COLO668 (cell line): ENCODE results near the gene ERC2.
"Not testable (repeated sequence)": the region's sequence is repeated elsewhere in the genome, so short reads cannot be mapped to it uniquely, and the experiment has no call there.

Source experiments
- DNase-seq: peaks from one replicate; lab custom pipeline; 2025; ENCODE audit not compliant: unreplicated experiment; lab: John Stamatoyannopoulos, UW

The ERC2 gene

GRCh38 chr3:56318891-56319290 is 149.4 kb downstream of the ERC2 start:
- no peak for DNase-seq

- no peak for DNase-seq
Measured at GRCh38 chr3:56316944-56317343, 151.3 kb downstream of the ERC2 start.

GRCh38 chr3:56314842-56315241 is 153.4 kb downstream of the ERC2 start:
- no peak for DNase-seq

- DNase-seq = no peak
Measured at GRCh38 chr3:56309465-56309864, 158.8 kb downstream of the ERC2 start.

GRCh38 chr3:56308471-56308870 is 159.8 kb downstream of the ERC2 start:
- no peak for DNase-seq

- DNase-seq = no peak
Measured at GRCh38 chr3:56304069-56304468, 164.2 kb downstream of the ERC2 start.

- no peak for DNase-seq
Measured at GRCh38 chr3:56303487-56303886, 164.8 kb downstream of the ERC2 start.

- DNase-seq = no peak
Measured at GRCh38 chr3:56302417-56302816, 165.8 kb downstream of the ERC2 start.

GRCh38 chr3:56297281-56297840 is 170.9 kb downstream of the ERC2 start:
- DNase-seq = no peak

GRCh38 chr3:56296361-56296760 is 171.9 kb downstream of the ERC2 start:
- no peak for DNase-seq

- DNase-seq = no peak
Measured at GRCh38 chr3:56295161-56295560, 173.1 kb downstream of the ERC2 start.

- no peak for DNase-seq
Measured at GRCh38 chr3:56294286-56294685, 174.0 kb downstream of the ERC2 start.

GRCh38 chr3:56291953-56292352 is 176.3 kb downstream of the ERC2 start:
- DNase-seq = no peak

- no peak for DNase-seq
Measured at GRCh38 chr3:56291244-56291680, 177.0 kb downstream of the ERC2 start.

- no peak for DNase-seq
Measured at GRCh38 chr3:56290374-56290773, 177.9 kb downstream of the ERC2 start.

GRCh38 chr3:56288258-56288657 is 180.0 kb downstream of the ERC2 start:
- DNase-seq = no peak

- DNase-seq = no peak
Measured at GRCh38 chr3:56282341-56282740, 185.9 kb downstream of the ERC2 start.

- DNase-seq = no peak
Measured at GRCh38 chr3:56277236-56277635, 191.0 kb downstream of the ERC2 start.

- no peak for DNase-seq
Measured at GRCh38 chr3:56275120-56275519, 193.1 kb downstream of the ERC2 start.

GRCh38 chr3:56269755-56270535 is 198.3 kb downstream of the ERC2 start:
- no peak for DNase-seq

- DNase-seq = no peak
Measured at GRCh38 chr3:56268616-56269383, 199.5 kb downstream of the ERC2 start.

- DNase-seq = not testable (repeated sequence)
Measured at GRCh38 chr3:56261852-56262251, 206.4 kb downstream of the ERC2 start.
